NCI-H128 (cell line): Measurements from ENCODE around the gene UBR3.
"Not testable (repeated sequence)": the region's sequence is repeated elsewhere in the genome, so short reads cannot be mapped to it uniquely, and the experiment has no call there.

ENCODE experiments used
- DNase-seq: peaks from one replicate; lab custom pipeline; 2025; ENCODE audit not compliant: unreplicated experiment; lab: John Stamatoyannopoulos, UW

Gene UBR3

GRCh38 chr2:169945515-169945914 is 118.3 kb downstream of the UBR3 start:
- no peak for DNase-seq

DNA sequence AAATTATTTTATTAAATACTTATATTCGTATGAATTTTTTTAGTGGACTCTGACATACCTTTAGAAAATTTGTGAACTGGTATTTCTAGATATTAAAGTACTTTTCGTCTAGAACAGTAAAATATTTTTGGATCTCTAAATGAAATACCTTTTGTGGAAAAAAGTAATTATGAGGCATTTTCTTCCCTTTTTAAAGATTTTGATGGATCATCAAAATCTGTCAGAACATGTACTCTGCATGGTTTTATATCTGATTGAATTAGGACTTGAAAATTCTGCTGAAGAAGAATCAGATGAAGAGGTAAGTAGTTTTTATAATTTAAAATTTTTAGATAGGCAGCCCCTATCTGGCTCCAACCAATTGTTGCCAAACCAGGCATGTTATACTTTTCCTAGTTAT is 118.8 kb downstream of the UBR3 start:
- DNase-seq, result no peak

- DNase-seq, result no peak
Observed at GRCh38 chr2:169946546-169946945, 119.3 kb downstream of the UBR3 start.

DNA sequence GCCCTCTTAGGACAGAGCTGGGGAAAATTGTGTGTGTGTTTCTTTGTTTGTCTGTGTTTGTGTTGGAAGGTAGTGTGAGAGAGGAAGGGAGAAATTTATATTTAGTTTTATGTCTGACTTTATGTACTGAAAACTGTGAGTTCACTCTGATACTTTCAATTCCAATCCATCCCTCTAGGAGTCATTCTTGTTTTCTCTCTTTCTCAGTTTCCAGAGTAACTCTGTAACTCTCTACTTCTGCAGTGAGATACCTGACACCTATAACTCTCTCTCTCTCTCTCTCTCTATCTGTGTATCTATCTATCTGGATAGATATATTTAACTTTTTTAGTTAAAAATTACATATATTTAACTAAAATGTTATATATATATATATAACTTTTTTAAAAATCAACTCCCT is 128.7 kb downstream of the UBR3 start:
- no peak for DNase-seq

DNA sequence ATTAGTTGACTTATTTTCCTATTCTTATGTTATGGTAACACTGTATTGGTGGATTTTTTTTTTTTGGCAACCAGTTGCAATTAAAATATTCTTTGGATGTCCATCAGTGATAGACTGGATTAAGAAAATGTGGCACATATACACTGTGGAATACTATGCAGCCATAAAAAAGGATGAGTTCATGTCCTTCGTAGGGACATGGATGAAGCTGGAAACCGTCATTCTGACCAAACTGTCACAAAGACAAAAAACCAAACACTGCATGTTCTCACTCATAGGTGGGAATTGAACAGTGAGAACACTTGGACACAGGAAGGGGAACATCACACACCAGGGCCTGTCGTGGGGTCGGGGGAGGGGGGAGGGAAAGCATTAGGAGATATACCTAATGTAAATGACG is 130.0 kb downstream of the UBR3 start:
- not testable (repeated sequence) for DNase-seq

GRCh38 chr2:169961911-169962310 is 134.7 kb downstream of the UBR3 start:
- no peak for DNase-seq

DNA sequence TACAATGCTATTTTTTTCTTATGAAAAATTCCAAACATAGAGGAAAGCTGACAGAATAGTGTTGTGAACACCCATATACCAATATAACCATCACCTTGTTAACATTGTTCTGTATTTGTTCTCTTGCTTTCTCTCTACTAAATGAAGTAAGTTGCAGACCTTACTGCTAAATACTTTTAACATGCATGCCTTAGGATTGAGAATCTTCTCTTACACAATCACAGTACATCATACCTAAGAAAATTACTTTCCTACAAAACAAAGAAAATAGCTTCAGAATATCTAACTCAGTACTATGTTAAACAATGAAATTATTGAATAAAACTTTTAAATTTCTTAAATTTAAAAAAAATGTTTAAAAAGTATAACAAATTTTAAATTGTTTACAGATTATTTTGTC is 136.5 kb downstream of the UBR3 start:
- DNase-seq, result no peak

DNA sequence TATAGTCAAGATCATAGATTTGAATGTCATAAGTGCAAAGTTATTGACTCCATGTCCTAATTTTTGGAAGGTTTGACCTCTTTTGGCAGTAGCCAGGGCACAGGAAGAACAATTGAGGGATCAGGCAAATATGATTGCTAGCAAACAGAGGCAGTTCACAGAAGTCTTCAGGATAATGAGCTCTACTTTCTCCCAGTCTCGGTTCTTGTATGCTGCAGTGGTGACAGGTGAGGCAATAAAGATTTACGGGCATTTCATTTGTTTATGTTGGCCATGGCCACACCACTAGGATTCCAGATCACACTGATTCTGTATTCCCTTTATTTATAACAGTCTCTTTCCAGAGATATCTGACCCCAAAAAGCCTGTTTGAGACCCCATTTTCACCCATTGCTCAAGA is 137.5 kb downstream of the UBR3 start:
- no peak for DNase-seq

GRCh38 chr2:169965495-169965894 is 138.2 kb downstream of the UBR3 start:
- DNase-seq, result no peak

- DNase-seq, result no peak
Observed at GRCh38 chr2:169966454-169966853, 139.2 kb downstream of the UBR3 start.

GRCh38 chr2:169968743-169969142 is 141.5 kb downstream of the UBR3 start:
- DNase-seq, result no peak

- DNase-seq, result no peak
Observed at GRCh38 chr2:169975221-169975620, 148.0 kb downstream of the UBR3 start.

GRCh38 chr2:169976335-169976851 is 149.1 kb downstream of the UBR3 start:
- no peak for DNase-seq

DNA sequence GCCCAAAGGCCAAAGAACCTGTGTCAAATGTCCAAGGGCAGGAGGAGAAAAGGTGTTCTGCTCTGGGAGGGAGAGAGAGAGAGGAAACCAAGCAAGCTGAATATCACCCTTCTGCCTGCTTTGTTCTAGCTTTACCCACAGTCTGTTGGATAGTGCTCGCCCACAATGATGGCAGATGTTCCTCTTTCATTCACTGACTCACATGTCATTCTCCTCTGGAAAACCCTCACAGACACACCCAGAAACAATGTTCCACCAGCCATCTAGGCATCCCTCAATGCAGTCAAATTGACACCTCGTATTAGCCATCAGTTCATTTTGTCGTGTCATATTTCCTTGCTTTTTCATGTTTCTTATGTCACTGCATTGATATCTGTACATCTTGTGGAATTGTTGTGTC is 150.3 kb downstream of the UBR3 start:
- DNase-seq, result no peak

GRCh38 chr2:169978402-169979017 is 151.3 kb downstream of the UBR3 start:
- DNase-seq, result no peak

DNA sequence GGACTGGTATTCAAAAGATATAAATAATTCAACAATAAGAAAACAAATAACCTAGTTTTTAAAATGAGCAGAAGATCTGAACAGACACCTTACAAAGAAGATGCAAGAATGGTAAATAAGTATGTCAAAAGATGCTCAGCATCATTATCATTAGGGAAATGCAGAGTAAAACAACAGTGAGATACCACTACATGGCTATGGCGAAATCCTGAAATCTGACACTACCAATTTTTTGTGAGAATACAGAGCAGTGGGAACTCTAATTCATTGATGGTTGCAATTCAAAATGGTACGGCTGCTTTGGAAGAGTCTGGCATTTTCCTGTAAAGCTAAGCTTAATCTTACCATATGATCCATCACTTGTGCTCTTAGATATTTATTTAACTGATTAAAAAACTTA is 151.8 kb downstream of the UBR3 start:
- no peak for DNase-seq

GRCh38 chr2:169980001-169980400 is 152.7 kb downstream of the UBR3 start:
- DNase-seq, result no peak

- no peak for DNase-seq
Observed at GRCh38 chr2:169980643-169981042, 153.4 kb downstream of the UBR3 start.

GRCh38 chr2:169982929-169983328 is 155.7 kb downstream of the UBR3 start:
- no peak for DNase-seq

GRCh38 chr2:169983506-169983905 is 156.3 kb downstream of the UBR3 start:
- no peak for DNase-seq

- no peak for DNase-seq
Observed at GRCh38 chr2:169984145-169984544, 156.9 kb downstream of the UBR3 start.

- DNase-seq, result no peak
Observed at GRCh38 chr2:169994752-169995151, 167.5 kb downstream of the UBR3 start.

- no peak for DNase-seq
Observed at GRCh38 chr2:169997140-169997887, 170.1 kb downstream of the UBR3 start.
